ENCODE results near the gene KIF18B.

The KIF18B gene

GRCh38 chr17:44916781-44917241 is 30.8 kb downstream of the KIF18B start:
- DNase-seq, result no peak

- DNase-seq, result no peak
These were observed 31.5 kb downstream of the KIF18B start for GRCh38 chr17:44915862-44916780.

DNA sequence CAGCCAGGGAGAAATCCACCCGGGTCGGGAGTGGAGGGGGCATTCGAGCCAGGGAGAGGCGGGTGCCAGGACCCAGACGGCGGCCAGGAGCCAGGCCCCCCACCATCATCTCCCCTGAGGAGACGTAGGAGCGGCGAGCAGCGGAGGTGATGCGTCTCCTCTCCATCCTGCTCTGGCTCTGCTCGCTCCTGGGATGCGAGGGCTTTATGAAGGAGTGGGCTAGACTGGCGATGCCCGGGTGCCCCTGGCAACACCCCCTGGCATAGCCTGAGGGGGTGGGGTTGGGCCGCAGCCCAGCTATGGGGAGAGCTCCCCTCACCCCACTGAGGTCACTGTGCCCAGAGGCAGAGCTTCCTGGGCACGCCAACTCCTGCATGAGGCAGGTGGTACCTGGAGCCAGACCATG is 32.2 kb downstream of the KIF18B start, which contains the start of gene GFAP:
Gene GFAP (minus strand): TSS at position 180 of the 406 bp plus-strand sequence. CDS start 14 bp downstream, at position 166.
- no peak for DNase-seq

- no peak for DNase-seq
These were observed 32.8 kb downstream of the KIF18B start for GRCh38 chr17:44914698-44915271.

- no peak for DNase-seq
These were observed 33.4 kb downstream of the KIF18B start for GRCh38 chr17:44914148-44914547.

DNA sequence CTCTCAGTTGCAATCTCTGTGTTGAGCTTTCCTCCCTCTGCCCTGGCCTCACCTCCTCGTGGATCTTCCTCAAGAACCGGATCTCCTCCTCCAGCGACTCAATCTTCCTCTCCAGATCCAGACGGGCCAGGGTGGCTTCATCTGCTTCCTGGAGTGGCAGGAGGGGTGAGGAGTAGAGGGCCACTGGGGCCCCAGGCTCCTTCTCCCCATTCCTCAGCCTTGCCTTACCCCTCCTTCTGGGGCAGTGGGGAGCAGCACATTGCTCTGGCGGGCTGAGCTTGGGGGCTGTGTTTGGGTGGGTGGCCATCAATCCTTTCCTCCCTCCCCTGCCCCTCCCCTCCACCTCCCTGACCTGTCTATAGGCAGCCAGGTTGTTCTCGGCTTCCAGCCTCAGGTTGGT is 33.9 kb downstream of the KIF18B start:
- no peak for DNase-seq

- DNase-seq, result no peak
These were observed 34.6 kb downstream of the KIF18B start for GRCh38 chr17:44912763-44913544.

DNA sequence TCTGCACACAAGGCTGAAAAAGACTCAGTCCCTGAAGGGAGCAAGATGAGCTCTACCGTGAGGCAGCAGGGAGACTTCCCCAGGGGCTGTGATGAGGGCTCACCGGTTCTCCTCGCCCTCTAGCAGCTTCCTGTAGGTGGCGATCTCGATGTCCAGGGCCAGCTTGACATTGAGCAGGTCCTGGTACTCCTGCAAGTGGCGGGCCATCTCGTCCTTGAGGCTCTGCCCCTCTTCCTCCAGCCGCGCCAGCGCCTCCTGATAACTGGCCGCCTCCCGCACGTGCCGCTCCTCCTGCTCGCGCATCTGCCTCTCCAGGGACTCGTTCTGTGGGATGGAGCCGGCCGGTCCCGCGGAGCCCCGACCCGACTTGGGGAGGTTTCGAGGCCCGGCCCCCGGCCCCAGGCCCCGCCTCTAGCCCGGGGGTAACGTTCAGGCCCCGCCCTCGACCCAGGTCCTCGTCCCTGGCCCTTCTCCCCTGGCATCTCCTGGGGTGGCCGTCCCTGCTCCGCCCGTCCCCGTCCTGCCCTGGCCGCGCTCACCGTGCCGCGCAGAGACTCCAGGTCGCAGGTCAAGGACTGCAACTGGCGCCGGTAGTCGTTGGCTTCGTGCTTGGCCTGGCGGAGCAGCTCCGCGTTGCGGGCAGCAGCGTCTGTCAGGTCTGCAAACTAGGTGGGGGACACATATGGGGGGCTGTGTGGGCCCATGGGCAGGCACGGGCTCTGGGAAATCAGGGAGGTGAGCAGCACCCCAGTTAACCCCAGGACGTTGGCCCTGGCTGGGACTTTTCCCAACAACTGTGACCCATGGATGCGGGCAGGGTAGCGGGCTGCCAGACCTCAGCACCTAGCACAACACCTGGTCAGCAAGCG is 36.2 kb downstream of the KIF18B start:
- peak; percentile 82 for DNase-seq

GRCh38 chr17:44910231-44911106 is 37.1 kb downstream of the KIF18B start:
- no peak for DNase-seq

GRCh38 chr17:44909681-44910144 is 37.9 kb downstream of the KIF18B start:
- DNase-seq, result no peak

DNA sequence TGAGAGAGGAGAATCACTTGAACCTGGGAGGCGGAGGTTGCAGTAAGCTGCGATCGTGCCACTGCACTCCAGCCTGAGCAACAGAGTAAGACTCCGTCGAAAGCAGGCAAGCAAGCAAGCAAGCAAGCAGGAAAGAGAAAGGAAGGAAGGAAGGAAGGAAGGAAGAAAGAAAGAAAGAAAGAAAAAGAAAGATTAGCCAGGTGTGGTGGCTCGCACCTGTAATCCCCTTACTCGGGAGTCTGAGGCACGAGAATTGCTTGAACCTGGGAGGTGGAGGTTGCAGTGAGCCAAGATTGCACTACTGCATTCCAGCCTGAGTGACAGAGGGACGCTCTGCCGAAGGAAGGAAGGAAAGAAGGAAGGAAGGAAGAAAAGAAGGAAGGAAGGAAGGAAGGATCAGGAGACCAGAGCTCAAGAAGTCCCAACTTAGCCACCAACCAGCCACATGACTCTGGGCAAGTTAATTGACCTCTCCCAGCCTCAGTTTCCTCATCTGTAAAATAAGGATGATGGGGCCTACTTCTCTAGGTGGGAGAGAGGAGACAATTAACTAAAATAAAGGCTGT is 38.7 kb downstream of the KIF18B start:
- DNase-seq, result no peak

DNA sequence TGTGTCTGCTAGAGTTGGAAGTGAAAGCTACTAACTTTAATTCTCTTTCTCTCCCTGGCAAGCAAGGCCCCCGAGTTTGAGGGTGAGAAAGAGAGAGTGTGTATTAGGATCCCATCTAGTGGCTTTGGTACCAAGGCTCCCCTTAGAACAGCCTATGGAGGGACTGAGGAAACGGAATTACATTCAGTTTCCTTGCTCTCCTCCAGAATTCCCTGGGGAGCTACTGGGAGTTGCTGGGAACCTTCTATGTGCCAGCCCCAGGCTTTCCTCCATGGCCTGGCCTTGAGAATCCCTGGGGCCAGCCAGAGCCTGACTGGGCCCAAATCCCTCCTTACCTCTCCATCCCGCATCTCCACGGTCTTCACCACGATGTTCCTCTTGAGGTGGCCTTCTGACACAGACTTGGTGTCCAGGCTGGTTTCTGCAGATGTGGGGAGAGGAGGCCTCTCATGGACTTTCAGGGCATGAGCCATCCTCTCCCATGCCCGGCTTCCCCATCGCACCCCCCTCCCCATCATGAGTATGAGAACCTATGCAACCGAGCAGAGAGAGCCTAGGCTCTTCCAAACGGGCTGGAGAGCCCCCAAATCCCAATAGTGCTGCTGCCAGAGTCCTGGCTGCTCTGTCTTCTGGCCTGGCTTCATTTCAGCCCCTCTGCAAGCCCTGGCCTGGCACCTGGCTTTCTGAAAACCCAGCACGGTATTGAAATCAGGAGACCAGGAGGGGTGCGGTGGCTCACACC is 39.7 kb downstream of the KIF18B start:
- DNase-seq, result no peak

DNA sequence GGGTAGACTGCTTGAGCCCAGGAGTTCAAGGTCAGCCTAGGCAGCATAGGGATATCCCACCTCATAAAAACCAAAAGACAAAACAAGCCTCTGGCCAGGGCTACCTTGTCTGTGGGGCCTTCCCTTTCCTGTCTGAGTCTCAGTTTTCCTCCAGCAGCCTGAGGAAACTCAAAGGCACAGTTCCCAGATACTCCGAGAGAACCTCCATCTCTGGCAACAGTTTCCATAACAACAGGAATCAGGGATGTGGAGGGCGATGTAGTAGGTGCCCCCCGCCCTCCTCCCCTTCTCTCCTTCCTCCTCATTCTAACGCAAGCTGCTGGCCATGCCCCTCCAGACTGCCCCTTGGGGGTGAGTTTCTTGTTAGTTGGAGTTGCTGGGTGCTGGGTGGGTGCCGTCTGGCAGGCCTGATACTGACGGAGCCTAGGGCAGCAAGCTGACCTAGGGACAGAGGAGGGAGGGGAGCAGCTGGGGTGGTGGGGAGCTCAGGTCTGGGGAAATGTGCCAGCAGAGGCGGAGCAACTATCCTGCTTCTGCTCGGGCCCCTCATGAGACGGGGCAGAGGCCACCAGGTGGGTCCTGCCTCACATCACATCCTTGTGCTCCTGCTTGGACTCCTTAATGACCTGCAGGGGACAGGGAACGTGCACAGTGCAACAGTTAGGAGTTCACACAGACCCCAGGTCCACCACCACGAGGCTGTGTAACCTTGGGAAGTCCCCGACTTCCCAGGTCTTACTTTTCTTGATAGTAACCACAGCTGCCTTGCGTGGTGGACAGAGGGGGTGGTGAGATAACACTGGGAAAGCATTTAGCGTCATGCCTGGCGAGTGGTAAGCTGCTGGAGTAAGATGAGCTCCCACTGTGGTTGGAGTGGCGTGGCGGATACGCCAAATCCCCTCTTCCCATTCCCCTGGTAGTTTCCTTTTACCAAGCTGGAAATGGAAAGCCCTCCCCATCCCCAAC is 40.5 kb downstream of the KIF18B start:
- DNase-seq, result peak; percentile 76

DNA sequence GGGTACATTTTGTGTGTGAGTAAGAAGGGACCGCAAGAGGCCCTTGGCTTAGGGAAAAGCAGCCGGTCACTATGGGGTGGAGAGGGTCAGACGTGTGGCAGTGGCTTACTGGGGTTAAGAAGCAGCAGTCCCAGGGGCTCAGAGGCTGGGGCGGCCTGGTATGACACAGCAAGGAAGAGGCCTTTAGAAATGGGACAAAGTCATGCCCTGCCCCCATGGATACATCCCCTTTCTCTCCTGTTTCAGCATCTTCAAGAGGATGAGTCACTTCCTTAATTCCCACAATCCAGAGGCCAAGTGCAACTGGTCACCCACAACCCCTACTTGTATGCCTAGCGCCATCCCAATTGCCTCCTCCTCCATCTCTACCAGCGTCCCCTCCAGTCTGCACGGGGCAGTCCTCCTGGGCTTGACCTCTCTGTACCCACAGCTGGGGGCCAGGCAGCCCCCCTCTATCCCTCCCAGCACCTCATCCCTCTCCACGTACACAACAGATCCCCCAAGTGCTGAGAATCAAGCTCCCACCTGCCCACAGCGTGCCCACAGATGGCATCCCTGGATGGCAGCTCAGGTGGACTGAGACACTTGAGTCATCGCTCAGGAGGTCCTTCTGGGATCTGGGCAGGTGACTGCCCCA is 41.4 kb downstream of the KIF18B start:
- peak; percentile 23 for DNase-seq

DNA sequence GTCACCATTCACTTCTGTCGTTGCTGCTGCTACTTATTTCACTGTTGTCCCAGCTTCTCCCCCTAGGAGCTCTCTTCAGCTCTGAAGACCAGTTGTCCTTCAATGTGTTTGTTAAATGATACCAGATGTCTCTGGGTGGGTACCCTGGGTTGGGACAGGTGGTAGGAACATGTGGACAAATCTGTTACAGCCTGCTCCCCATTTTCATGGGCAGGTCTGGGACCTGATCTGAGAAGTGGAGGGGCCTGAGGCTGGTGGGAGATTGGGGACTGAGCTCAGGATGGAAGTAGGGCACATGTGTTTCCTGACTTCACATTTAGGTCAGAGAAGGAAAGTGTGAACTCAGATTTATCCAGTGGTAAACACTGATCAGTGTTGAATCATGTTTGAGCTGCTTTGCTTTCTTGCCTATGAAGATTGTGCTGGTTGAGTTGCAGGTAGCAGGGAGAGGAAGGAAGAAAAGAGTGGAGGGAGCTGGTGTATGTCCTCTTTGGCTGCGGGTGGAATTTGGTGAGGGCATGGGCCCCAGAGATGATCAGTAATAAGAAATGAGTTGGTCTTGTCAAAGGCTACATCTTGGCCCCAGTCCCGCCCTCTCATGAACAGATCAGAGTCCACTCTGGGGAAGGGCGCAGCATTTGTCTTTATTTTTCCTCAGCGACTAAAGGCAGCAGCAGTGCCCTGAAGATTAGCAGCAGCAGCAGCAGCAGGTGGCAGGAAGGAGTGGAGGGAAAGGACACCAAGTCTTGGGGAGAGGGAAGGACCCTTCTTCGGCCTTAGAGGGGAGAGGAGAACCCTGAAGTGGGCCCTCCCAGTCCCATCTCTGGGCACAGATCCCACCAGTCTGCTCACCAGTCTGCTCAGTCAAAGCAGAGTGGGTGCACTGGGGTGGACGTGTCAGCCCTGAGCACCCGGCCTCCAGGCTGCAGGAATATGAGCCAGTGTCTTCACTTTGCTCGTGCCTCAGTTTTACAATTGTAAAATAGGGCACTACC is 42.3 kb downstream of the KIF18B start:
- no peak for DNase-seq

GRCh38 chr17:44904001-44904984 is 43.3 kb downstream of the KIF18B start:
- DNase-seq, result no peak
